ENCODE results near the gene ARPC5.

GRCh38 chr1:183648042-183648441 lies 12.5 kb upstream of the ARPC5 start:
- TF ChIP-seq CTCF (IDR thresholded peaks at IDR 0.05) (no peak), POLR2AphosphoS5 (IDR thresholded peaks at IDR 0.05) (no peak), POLR2A (IDR thresholded peaks at IDR 0.05) (no peak)

Data from transverse colon (tissue), 4 donors.